Measurements from ENCODE around the gene CTAGE9.
"Not testable (repeated sequence)": the region's sequence is repeated elsewhere in the genome, so short reads cannot be mapped to it uniquely, and the experiment has no call there.

The CTAGE9 gene

GRCh38 chr6:131710917-131711316, at the start of gene CTAGE9:
TSS of gene CTAGE9 (minus strand) at chr6:131711017. CDS start at chr6:131711017, 0 bp downstream.
- H3K4me1 ChIP-seq (ENCODE audit: control insufficient read depth, insufficient read depth, low read length); H3K27me3 ChIP-seq (ENCODE audit: control insufficient read depth in 1 of 2, insufficient read depth in 2 of 2, low read length in 2 of 2); H3K4me3 ChIP-seq (ENCODE audit: low read length in 2 of 2); H3K9ac ChIP-seq (ENCODE audit: low read length in 2 of 2); H3K9me3 ChIP-seq (ENCODE audit: control insufficient read depth in 2 of 2, low read length in 2 of 2); H3K36me3 ChIP-seq (ENCODE audit: control insufficient read depth in 2 of 2, insufficient read depth in 2 of 2, low read length in 2 of 2); H3K27ac ChIP-seq (ENCODE audit: low read length): not testable (repeated sequence)

- H3K9ac ChIP-seq (ENCODE audit: low read length in 2 of 2) = no peak overlapping the region
- no peaks in the 10 kb centered on the region for H3K36me3 ChIP-seq (ENCODE audit: control insufficient read depth in 2 of 2, insufficient read depth in 2 of 2, low read length in 2 of 2)
- no peaks in the 10 kb centered on the region for H3K27me3 ChIP-seq (ENCODE audit: control insufficient read depth in 1 of 2, insufficient read depth in 2 of 2, low read length in 2 of 2)
- no peak overlapping the region for H3K27ac ChIP-seq (ENCODE audit: low read length)
- no peak overlapping the region for H3K4me3 ChIP-seq (ENCODE audit: low read length in 2 of 2)
- H3K9me3 ChIP-seq (ENCODE audit: control insufficient read depth in 2 of 2, low read length in 2 of 2) = no peaks in the 10 kb centered on the region
- H3K4me1 ChIP-seq (ENCODE audit: control insufficient read depth, insufficient read depth, low read length) = no peaks in the 10 kb centered on the region
Measured at GRCh38 chr6:131758920-131759319, 48.1 kb upstream of the CTAGE9 start.

GRCh38 chr6:131756039-131756438, 45.2 kb upstream of the CTAGE9 start:
- Histone ChIP-seq H3K4me3 (ENCODE audit: low read length in 2 of 2) (no peak overlapping the region), H3K9me3 (ENCODE audit: control insufficient read depth in 2 of 2, low read length in 2 of 2) (no peaks in the 10 kb centered on the region), H3K36me3 (ENCODE audit: control insufficient read depth in 2 of 2, insufficient read depth in 2 of 2, low read length in 2 of 2) (no peaks in the 10 kb centered on the region), H3K27me3 (ENCODE audit: control insufficient read depth in 1 of 2, insufficient read depth in 2 of 2, low read length in 2 of 2) (no peaks in the 10 kb centered on the region), H3K9ac (ENCODE audit: low read length in 2 of 2) (no peak overlapping the region), H3K4me1 (ENCODE audit: control insufficient read depth, insufficient read depth, low read length) (no peaks in the 10 kb centered on the region), H3K27ac (ENCODE audit: low read length) (no peak overlapping the region)

- Histone ChIP-seq H3K4me1 (ENCODE audit: control insufficient read depth, insufficient read depth, low read length) (no peaks in the 10 kb centered on the region), H3K36me3 (ENCODE audit: control insufficient read depth in 2 of 2, insufficient read depth in 2 of 2, low read length in 2 of 2) (no peaks in the 10 kb centered on the region), H3K27ac (ENCODE audit: low read length) (no peak overlapping the region), H3K9ac (ENCODE audit: low read length in 2 of 2) (no peak overlapping the region), H3K4me3 (ENCODE audit: low read length in 2 of 2) (no peak overlapping the region), H3K9me3 (ENCODE audit: control insufficient read depth in 2 of 2, low read length in 2 of 2) (no peaks in the 10 kb centered on the region), H3K27me3 (ENCODE audit: control insufficient read depth in 1 of 2, insufficient read depth in 2 of 2, low read length in 2 of 2) (no peaks in the 10 kb centered on the region)
Measured at GRCh38 chr6:131755597-131755996, 44.8 kb upstream of the CTAGE9 start.

GRCh38 chr6:131754715-131755567, 44.1 kb upstream of the CTAGE9 start:
- Histone ChIP-seq H3K27ac (ENCODE audit: low read length) (no peak overlapping the region), H3K9ac (ENCODE audit: low read length in 2 of 2) (no peak overlapping the region), H3K9me3 (ENCODE audit: control insufficient read depth in 2 of 2, low read length in 2 of 2) (no peaks in the 10 kb centered on the region)

GRCh38 chr6:131754088-131754487, 43.3 kb upstream of the CTAGE9 start:
- Histone ChIP-seq H3K27ac (ENCODE audit: low read length) (no peak overlapping the region), H3K36me3 (ENCODE audit: control insufficient read depth in 2 of 2, insufficient read depth in 2 of 2, low read length in 2 of 2) (no peaks in the 10 kb centered on the region), H3K4me3 (ENCODE audit: low read length in 2 of 2) (no peak overlapping the region), H3K9ac (ENCODE audit: low read length in 2 of 2) (no peak overlapping the region), H3K4me1 (ENCODE audit: control insufficient read depth, insufficient read depth, low read length) (no peaks in the 10 kb centered on the region), H3K9me3 (ENCODE audit: control insufficient read depth in 2 of 2, low read length in 2 of 2) (no peaks in the 10 kb centered on the region), H3K27me3 (ENCODE audit: control insufficient read depth in 1 of 2, insufficient read depth in 2 of 2, low read length in 2 of 2) (no peaks in the 10 kb centered on the region)

More at GRCh38 chr6:131754715-131755567, 44.1 kb upstream of the CTAGE9 start:
- Histone ChIP-seq H3K4me3 (ENCODE audit: low read length in 2 of 2) (no peak overlapping the region), H3K27me3 (ENCODE audit: control insufficient read depth in 1 of 2, insufficient read depth in 2 of 2, low read length in 2 of 2) (no peaks in the 10 kb centered on the region), H3K4me1 (ENCODE audit: control insufficient read depth, insufficient read depth, low read length) (no peaks in the 10 kb centered on the region), H3K36me3 (ENCODE audit: control insufficient read depth in 2 of 2, insufficient read depth in 2 of 2, low read length in 2 of 2) (no peaks in the 10 kb centered on the region)

- H3K9me3 ChIP-seq (ENCODE audit: control insufficient read depth in 2 of 2, low read length in 2 of 2); H3K27ac ChIP-seq (ENCODE audit: low read length); H3K36me3 ChIP-seq (ENCODE audit: control insufficient read depth in 2 of 2, insufficient read depth in 2 of 2, low read length in 2 of 2); H3K4me1 ChIP-seq (ENCODE audit: control insufficient read depth, insufficient read depth, low read length); H3K9ac ChIP-seq (ENCODE audit: low read length in 2 of 2); H3K4me3 ChIP-seq (ENCODE audit: low read length in 2 of 2); H3K27me3 ChIP-seq (ENCODE audit: control insufficient read depth in 1 of 2, insufficient read depth in 2 of 2, low read length in 2 of 2): not testable (repeated sequence)
Measured at GRCh38 chr6:131751012-131751715, 40.3 kb upstream of the CTAGE9 start.

- H3K9ac ChIP-seq (ENCODE audit: low read length in 2 of 2) = no peak overlapping the region
- H3K9me3 ChIP-seq (ENCODE audit: control insufficient read depth in 2 of 2, low read length in 2 of 2) = no peaks in the 10 kb centered on the region
- no peak overlapping the region for H3K4me3 ChIP-seq (ENCODE audit: low read length in 2 of 2)
- no peak overlapping the region for H3K27ac ChIP-seq (ENCODE audit: low read length)
- no peaks in the 10 kb centered on the region for H3K4me1 ChIP-seq (ENCODE audit: control insufficient read depth, insufficient read depth, low read length)
- H3K36me3 ChIP-seq (ENCODE audit: control insufficient read depth in 2 of 2, insufficient read depth in 2 of 2, low read length in 2 of 2) = no peaks in the 10 kb centered on the region
- H3K27me3 ChIP-seq (ENCODE audit: control insufficient read depth in 1 of 2, insufficient read depth in 2 of 2, low read length in 2 of 2) = no peaks in the 10 kb centered on the region
Measured at GRCh38 chr6:131749023-131749422, 38.2 kb upstream of the CTAGE9 start.

GRCh38 chr6:131747821-131748353, 37.1 kb upstream of the CTAGE9 start:
- Histone ChIP-seq H3K4me1 (ENCODE audit: control insufficient read depth, insufficient read depth, low read length) (no peaks in the 10 kb centered on the region), H3K27me3 (ENCODE audit: control insufficient read depth in 1 of 2, insufficient read depth in 2 of 2, low read length in 2 of 2) (no peaks in the 10 kb centered on the region), H3K9me3 (ENCODE audit: control insufficient read depth in 2 of 2, low read length in 2 of 2) (no peaks in the 10 kb centered on the region), H3K27ac (ENCODE audit: low read length) (no peak overlapping the region), H3K4me3 (ENCODE audit: low read length in 2 of 2) (no peak overlapping the region), H3K9ac (ENCODE audit: low read length in 2 of 2) (no peak overlapping the region), H3K36me3 (ENCODE audit: control insufficient read depth in 2 of 2, insufficient read depth in 2 of 2, low read length in 2 of 2) (no peaks in the 10 kb centered on the region)

- no peaks in the 10 kb centered on the region for H3K9me3 ChIP-seq (ENCODE audit: control insufficient read depth in 2 of 2, low read length in 2 of 2)
- H3K4me3 ChIP-seq (ENCODE audit: low read length in 2 of 2) = no peak overlapping the region
- H3K36me3 ChIP-seq (ENCODE audit: control insufficient read depth in 2 of 2, insufficient read depth in 2 of 2, low read length in 2 of 2) = no peaks in the 10 kb centered on the region
- H3K27ac ChIP-seq (ENCODE audit: low read length) = no peak overlapping the region
- no peaks in the 10 kb centered on the region for H3K27me3 ChIP-seq (ENCODE audit: control insufficient read depth in 1 of 2, insufficient read depth in 2 of 2, low read length in 2 of 2)
- no peaks in the 10 kb centered on the region for H3K4me1 ChIP-seq (ENCODE audit: control insufficient read depth, insufficient read depth, low read length)
- H3K9ac ChIP-seq (ENCODE audit: low read length in 2 of 2) = no peak overlapping the region
Measured at GRCh38 chr6:131745476-131745875, 34.7 kb upstream of the CTAGE9 start.
